ENCODE results near the gene LRRC17. TPM values are rescaled to one million over a fixed set of nuclear protein-coding genes. Genes with fewer than 3 reads are reported as not detected.

LRRC17 gene
- total and polyA plus RNA-seq, 9 of the 15 experiments (the other 6 are each of a cell fraction or from before 2014, with no cell fraction given) = 0.03 to 0.18 (median 0.12) TPM; not detected in 5

GRCh38 chr7:102978284-102978683 lies 65.5 kb downstream of the LRRC17 start (continued):
- peak; percentile 37; the same call in 1 of the 2 replicates for TF ChIP-seq SMARCA4 (IDR thresholded peaks at IDR 0.05)
- TF ChIP-seq ZBTB2 (IDR thresholded peaks at IDR 0.05) = peak; percentile 18; the same call in 1 of the 2 replicates
- TF ChIP-seq ZNF584 (CRISPR knock-in tag; IDR thresholded peaks at IDR 0.05; ENCODE audit: low read depth) = no peak
- TF ChIP-seq LEF1 (IDR thresholded peaks at IDR 0.05) = no peak
- no peak for TF ChIP-seq IRF2 (CRISPR knock-in tag; IDR thresholded peaks at IDR 0.05)
- TF ChIP-seq KDM5B (IDR thresholded peaks at IDR 0.05; ENCODE audit: insufficient replicate concordance, low read depth, low read length) = no peak
- TF ChIP-seq FOXJ2 (tag; IDR thresholded peaks at IDR 0.05) = peak; percentile 48; the same call in 1 of the 2 replicates
- no peak for TF ChIP-seq PRPF4 (IDR thresholded peaks at IDR 0.05; ENCODE audit: insufficient read depth, low read depth, low read length, poor library complexity, severe bottlenecking)
- TF ChIP-seq ZFX (CRISPR knock-in tag; IDR thresholded peaks at IDR 0.05) = peak; percentile 38; the same call in 1 of the 2 replicates
- no peak for TF ChIP-seq ZBTB1 (CRISPR knock-in tag; IDR thresholded peaks at IDR 0.05; ENCODE audit: borderline replicate concordance, low read depth)
- TF ChIP-seq TCF3 (CRISPR knock-in tag; IDR thresholded peaks at IDR 0.05) = no peak
- TF ChIP-seq TFAM (CRISPR knock-in tag; conservative IDR thresholded peaks at IDR 0.05) = no peak
- TF ChIP-seq POU5F1 (IDR thresholded peaks at IDR 0.05; ENCODE audit: borderline replicate concordance, low read depth, low read length, partially characterized antibody) = no peak
- TF ChIP-seq DIDO1 (tag; IDR thresholded peaks at IDR 0.05; ENCODE audit: low read depth) = no peak
- no peak for TF ChIP-seq FOXM1 (IDR thresholded peaks at IDR 0.05; ENCODE audit: low read depth)
- no peak for TF ChIP-seq FOXM1 (CRISPR knock-in tag; IDR thresholded peaks at IDR 0.05; ENCODE audit: low read depth)
- TF ChIP-seq NFXL1 (CRISPR knock-in tag; IDR thresholded peaks at IDR 0.05) = no peak
- TF ChIP-seq CBX3 (IDR thresholded peaks at IDR 0.05; ENCODE audit: borderline replicate concordance in 1 of 2, low read length in 2 of 2) = no peak
- no peak for TF ChIP-seq NRF1 (conservative IDR thresholded peaks at IDR 0.05 in 1 of 2, IDR thresholded peaks at IDR 0.05 in 1 of 2)
- TF ChIP-seq ZBTB8A (IDR thresholded peaks at IDR 0.05; ENCODE audit: partially characterized antibody) = no peak
- TF ChIP-seq ZNF668 (CRISPR knock-in tag; IDR thresholded peaks at IDR 0.05) = no peak
- TF ChIP-seq VEZF1 (CRISPR knock-in tag; IDR thresholded peaks at IDR 0.05) = no peak
- no peak for TF ChIP-seq MNT (conservative IDR thresholded peaks at IDR 0.05)
- no peak for TF ChIP-seq SRSF3 (IDR thresholded peaks at IDR 0.05; ENCODE audit: insufficient read depth, low read length)
- TF ChIP-seq ELK3 (CRISPR knock-in tag; IDR thresholded peaks at IDR 0.05) = no peak
